Activated CD8-positive, alpha-beta memory T cell treated with anti-CD3 and anti-CD28 coated beads, Interleukin-2, amount 10 ng/mL, durations not matched to agents 7 days and 5 days (primary cell): ENCODE measurements around the gene OTULIN. TPM values are rescaled to one million over a fixed set of nuclear protein-coding genes. Genes with fewer than 3 reads are reported as not detected.

ENCODE experiments used
- ATAC-seq: fragments of 150-1000 bp; cut with Tn5 transposase; one replicate; pipeline ENCODE4 v1.10.0; 2021; ENCODE audit warnings: moderate library complexity
- CTCF ChIA-PET: fragments of 350-600 bp; sonication (Branson Sonifier 250); formaldehyde crosslinking; loops from one replicate; lab custom pipeline; 2021; ENCODE audit warnings: antibody characterized with exemption; lab: Charles Lee
- DNase-seq: peaks from one replicate; pipeline ENCODE4 v3.0.0-alpha.2; 2020
- H3K27ac Mint-ChIP-seq: one replicate; pipeline ENCODE4 v1.8.0; 2021; ENCODE audit warnings: mild to moderate bottlenecking, mixed read lengths
- H3K27me3 Mint-ChIP-seq: one replicate; pipeline ENCODE4 v1.8.0; 2021; ENCODE audit warnings: mixed read lengths
- H3K36me3 Mint-ChIP-seq: one replicate; pipeline ENCODE4 v1.8.0; 2021; ENCODE audit warnings: mild to moderate bottlenecking, mixed read lengths
- H3K4me1 Mint-ChIP-seq: one replicate; pipeline ENCODE4 v1.8.0; 2021; ENCODE audit warnings: mixed read lengths
- H3K4me3 Mint-ChIP-seq: one replicate; pipeline ENCODE4 v1.8.0; 2021; ENCODE audit warnings: mild to moderate bottlenecking, moderate library complexity, mixed read lengths
- H3K9me3 Mint-ChIP-seq: one replicate; pipeline ENCODE4 v1.8.0; 2022; ENCODE audit warnings: low read depth, mixed read lengths
- total RNA-seq, 2 experiments: library from RNA; stranded (reverse); gene quantifications; one replicate each; pipeline ENCODE4 v1.2.3, GENCODE V29; 2021

The OTULIN gene
- total RNA-seq, 2 experiments from 2014 or later = 87.8 to 123 TPM

DNA sequence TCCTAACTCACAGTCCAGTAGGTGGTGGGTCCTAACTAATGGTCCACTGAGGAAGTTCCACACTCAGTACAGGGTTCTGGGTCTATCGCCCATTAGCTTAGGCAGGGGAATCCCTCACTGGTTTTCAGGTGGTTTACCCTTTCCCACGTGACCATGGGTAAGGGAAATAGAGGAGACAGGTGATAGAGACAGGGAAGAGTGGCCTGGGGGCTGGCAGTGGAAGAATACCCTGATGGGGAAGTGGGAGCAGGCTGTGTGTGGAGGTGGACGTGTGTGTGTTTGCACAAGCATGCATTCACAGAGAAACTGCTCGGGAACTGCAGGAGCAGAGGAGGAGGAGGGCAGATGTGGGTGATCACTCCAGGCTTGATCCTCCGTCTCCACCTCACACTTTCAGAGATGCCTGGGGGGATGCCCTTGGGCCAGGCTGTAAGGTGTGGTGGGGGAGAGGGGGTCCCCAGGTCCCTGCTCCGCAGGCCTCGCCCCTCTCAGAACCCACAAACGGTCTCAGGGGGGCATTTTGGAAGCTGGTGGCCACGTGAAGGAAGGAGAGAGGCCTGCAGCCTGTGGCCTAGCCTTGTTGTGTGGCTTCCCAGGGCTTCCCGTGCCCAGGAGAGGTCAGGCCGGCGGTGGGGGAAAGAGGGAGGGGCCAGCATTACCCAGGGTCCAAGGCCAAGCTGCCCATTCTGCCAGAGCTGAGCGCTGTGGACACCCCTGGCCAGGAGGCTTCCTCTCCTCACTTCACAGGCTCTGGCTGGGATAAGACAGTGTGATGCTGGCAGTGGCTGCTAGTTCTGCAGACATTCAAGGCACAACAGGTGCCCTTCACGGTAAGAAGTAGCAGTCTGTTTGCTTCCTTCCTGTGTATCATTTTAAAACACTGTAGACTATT, 80.0 kb downstream of the OTULIN start:
- no peak overlapping the region for H3K27ac Mint-ChIP-seq

DNA sequence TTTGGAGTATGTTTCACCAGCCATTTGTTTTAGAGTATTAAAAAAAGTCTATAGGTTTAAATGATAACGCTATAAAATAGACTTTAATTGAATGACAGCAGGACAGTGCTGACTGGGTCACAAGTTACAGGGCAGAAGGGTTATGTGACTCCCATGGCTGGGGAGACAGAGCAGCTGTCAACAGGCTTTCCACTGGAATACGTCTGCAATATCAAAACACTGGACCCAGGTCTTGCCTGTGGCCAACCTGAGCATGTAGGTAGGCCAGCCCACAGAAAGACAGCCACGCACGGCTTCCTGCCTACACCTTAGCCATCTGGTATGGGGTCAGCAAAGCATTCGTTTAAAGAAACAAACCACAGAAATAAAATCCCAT, 80.7 kb downstream of the OTULIN start:
- no peaks in the 10 kb centered on the region for H3K27me3 Mint-ChIP-seq
- H3K4me1 Mint-ChIP-seq = peaks cover 27% of the 10 kb centered on the region
- ATAC-seq = no peak
- peaks cover 9% of the 10 kb centered on the region for H3K36me3 Mint-ChIP-seq
- no peaks in the 10 kb centered on the region for H3K9me3 Mint-ChIP-seq
- CTCF ChIA-PET = no interaction called here
- H3K27ac Mint-ChIP-seq = no peak overlapping the region
- no peak overlapping the region for H3K4me3 Mint-ChIP-seq
- no peak for DNase-seq

More for the DNA sequence above, 80.0 kb downstream of the OTULIN start:
- Mint-ChIP-seq H3K4me3 (no peak overlapping the region), H3K36me3 (peaks cover 9% of the 10 kb centered on the region), H3K27me3 (no peaks in the 10 kb centered on the region), H3K9me3 (no peaks in the 10 kb centered on the region), H3K4me1 (peaks cover 27% of the 10 kb centered on the region)
- CTCF ChIA-PET = no interaction called here
- ATAC-seq = no peak
- DNase-seq = no peak

GRCh38 chr5:14745753-14746152, 81.2 kb downstream of the OTULIN start:
- Mint-ChIP-seq H3K9me3 (no peaks in the 10 kb centered on the region), H3K27ac (no peak overlapping the region), H3K4me3 (no peak overlapping the region), H3K36me3 (peaks cover 9% of the 10 kb centered on the region), H3K4me1 (peaks cover 27% of the 10 kb centered on the region), H3K27me3 (no peaks in the 10 kb centered on the region)
- peak; percentile 59 for DNase-seq
- peak; percentile 39 for ATAC-seq
- CTCF ChIA-PET = interaction anchor here (1.5 kb wide), 1 partner anchor 19 kb away, joined by 4 read pairs; no protein-coding TSS in a partner anchor

GRCh38 chr5:14748180-14748900, 83.8 kb downstream of the OTULIN start:
- DNase-seq (no peak), ATAC-seq (no peak)
- Mint-ChIP-seq H3K27me3 (no peaks in the 10 kb centered on the region), H3K36me3 (peaks cover 7% of the 10 kb centered on the region), H3K4me1 (peaks cover 17% of the 10 kb centered on the region), H3K9me3 (no peaks in the 10 kb centered on the region), H3K27ac (no peak overlapping the region), H3K4me3 (no peak overlapping the region)
- CTCF ChIA-PET = interaction anchor here (1.6 kb wide), 1 partner anchor 255 kb away, joined by 3 read pairs; no protein-coding TSS in a partner anchor

Other genes starting within 250 kb of the OTULIN start
- gene OTULINL, start 82.9 kb upstream of the OTULIN start, total RNA-seq = 10 to 100 TPM; 46.7 to 61.5 TPM
- 10 to 100 TPM; 31.3 to 41.9 TPM for gene ANKH, start 207.1 kb downstream of the OTULIN start, total RNA-seq